ENCODE results near the gene TMEM273. TPM values are rescaled to one million over a fixed set of nuclear protein-coding genes. Genes with fewer than 3 reads are reported as not detected.

The TMEM273 gene
- total RNA-seq, 1 donor from 2014 or later = 0.37 TPM

- Mint-ChIP-seq H3K36me3 (ENCODE audit: low read depth) (no peaks in the 10 kb centered on the region), H3K4me1 (no peaks in the 10 kb centered on the region), H3K27ac (ENCODE audit: unreplicated experiment) (no peak overlapping the region), H3K27me3 (ENCODE audit: low read depth) (no peaks in the 10 kb centered on the region), H3K4me3 (no peak overlapping the region), H3K9me3 (peaks cover under 1% of the 10 kb centered on the region)
- DNase-seq (ENCODE audit: low read depth, low spot score) = no peak
- TF ChIP-seq CTCF (conservative IDR thresholded peaks at IDR 0.05) = no peak
These were observed 40.5 kb upstream of the TMEM273 start for GRCh38 chr10:49228677-49229076.

GRCh38 chr10:49227406-49227805, 39.2 kb upstream of the TMEM273 start:
- no peak overlapping the region for H3K27ac Mint-ChIP-seq (ENCODE audit: unreplicated experiment)

GRCh38 chr10:49226594-49226993, 38.4 kb upstream of the TMEM273 start:
- no peak for DNase-seq (ENCODE audit: low read depth, low spot score)
- H3K4me3 Mint-ChIP-seq = no peak overlapping the region
- H3K36me3 Mint-ChIP-seq (ENCODE audit: low read depth) = no peaks in the 10 kb centered on the region
- peaks cover 5% of the 10 kb centered on the region for H3K9me3 Mint-ChIP-seq
- no peaks in the 10 kb centered on the region for H3K4me1 Mint-ChIP-seq
- H3K27ac Mint-ChIP-seq (ENCODE audit: unreplicated experiment) = peak overlapping the region; percentile 32
- H3K27me3 Mint-ChIP-seq (ENCODE audit: low read depth) = no peaks in the 10 kb centered on the region
- TF ChIP-seq CTCF (conservative IDR thresholded peaks at IDR 0.05) = no peak

More at GRCh38 chr10:49227406-49227805, 39.2 kb upstream of the TMEM273 start:
- Mint-ChIP-seq H3K9me3 (peaks cover 5% of the 10 kb centered on the region), H3K4me3 (no peak overlapping the region), H3K4me1 (no peaks in the 10 kb centered on the region), H3K27me3 (ENCODE audit: low read depth) (no peaks in the 10 kb centered on the region), H3K36me3 (ENCODE audit: low read depth) (no peaks in the 10 kb centered on the region)
- no peak for DNase-seq (ENCODE audit: low read depth, low spot score)
- no peak for TF ChIP-seq CTCF (conservative IDR thresholded peaks at IDR 0.05)

GRCh38 chr10:49225218-49225876, 37.2 kb upstream of the TMEM273 start:
- no peak overlapping the region for H3K27ac Mint-ChIP-seq (ENCODE audit: unreplicated experiment)
- no peaks in the 10 kb centered on the region for H3K27me3 Mint-ChIP-seq (ENCODE audit: low read depth)

GRCh38 chr10:49223205-49223604, 35.0 kb upstream of the TMEM273 start:
- no peak for TF ChIP-seq CTCF (conservative IDR thresholded peaks at IDR 0.05)
- Mint-ChIP-seq H3K4me1 (no peaks in the 10 kb centered on the region), H3K36me3 (ENCODE audit: low read depth) (no peaks in the 10 kb centered on the region), H3K27ac (ENCODE audit: unreplicated experiment) (no peak overlapping the region), H3K9me3 (peaks cover 8% of the 10 kb centered on the region), H3K27me3 (ENCODE audit: low read depth) (peaks cover 10% of the 10 kb centered on the region), H3K4me3 (no peak overlapping the region)
- no peak for DNase-seq (ENCODE audit: low read depth, low spot score)

More at GRCh38 chr10:49225218-49225876, 37.2 kb upstream of the TMEM273 start:
- H3K4me3 Mint-ChIP-seq = no peak overlapping the region
- no peaks in the 10 kb centered on the region for H3K36me3 Mint-ChIP-seq (ENCODE audit: low read depth)
- DNase-seq (ENCODE audit: low read depth, low spot score) = no peak
- H3K9me3 Mint-ChIP-seq = peaks cover 5% of the 10 kb centered on the region
- no peak for TF ChIP-seq CTCF (conservative IDR thresholded peaks at IDR 0.05)
- no peaks in the 10 kb centered on the region for H3K4me1 Mint-ChIP-seq

All from neural crest cell (in vitro differentiated cells).